ENCODE measurements around the gene SPTBN4.
"Not testable (repeated sequence)": the region's sequence is repeated elsewhere in the genome, so short reads cannot be mapped to it uniquely, and the experiment has no call there.

SPTBN4 gene

DNA sequence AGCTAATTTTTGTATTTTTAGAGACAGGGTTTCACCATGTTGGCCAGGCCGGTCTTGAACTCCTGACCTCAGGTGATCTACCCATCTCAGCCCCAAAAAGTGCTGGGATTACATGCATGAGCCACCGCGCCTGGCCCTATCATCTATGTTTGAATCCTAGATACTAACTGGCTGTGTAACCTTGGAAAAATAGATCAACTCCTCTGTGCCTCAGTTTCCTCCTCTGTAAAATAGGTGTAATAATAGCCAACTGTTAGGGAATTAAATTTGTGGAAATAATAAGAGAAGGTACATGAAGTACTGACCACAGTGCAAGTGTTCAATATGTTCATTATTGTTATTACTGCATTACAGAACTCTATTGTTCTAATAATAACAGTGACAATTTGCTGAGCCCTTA lies 4.3 kb downstream of the SPTBN4 start:
- Histone ChIP-seq H3K36me3 (ENCODE audit: control insufficient read depth, insufficient read depth, low read length) (no peaks in the 10 kb centered on the region), H3K27me3 (ENCODE audit: control insufficient read depth, insufficient read depth, low read length) (peaks cover 27% of the 10 kb centered on the region), H3K9me3 (ENCODE audit: control insufficient read depth, insufficient read depth, low read length) (no peaks in the 10 kb centered on the region), H3K4me1 (ENCODE audit: control insufficient read depth, insufficient read depth, low read length) (peaks cover 1% of the 10 kb centered on the region), H3K9ac (ENCODE audit: low read depth, low read length) (no peak overlapping the region), H3K4me3 (ENCODE audit: low read depth, low read length) (no peak overlapping the region)

DNA sequence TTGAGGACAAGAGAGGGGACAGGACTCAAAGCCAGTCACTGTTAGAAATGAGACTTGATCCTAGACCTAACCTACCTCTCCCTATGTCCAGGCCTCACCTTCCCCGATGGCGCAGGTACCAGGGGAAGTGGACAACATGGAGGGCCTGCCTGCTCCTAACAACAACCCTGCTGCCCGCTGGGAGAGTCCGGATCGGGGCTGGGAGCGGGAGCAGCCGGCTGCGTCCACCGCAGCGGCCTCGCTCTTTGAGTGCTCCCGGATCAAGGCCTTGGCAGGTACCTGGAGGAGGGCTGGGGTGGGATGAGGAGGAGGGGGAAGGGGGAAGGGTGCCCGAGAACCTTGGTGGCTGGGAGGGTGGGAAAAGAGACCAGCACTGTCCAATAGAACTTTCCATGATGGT lies 5.7 kb downstream of the SPTBN4 start:
- peaks cover 16% of the 10 kb centered on the region for H3K27me3 ChIP-seq (ENCODE audit: control insufficient read depth, insufficient read depth, low read length)
- H3K9ac ChIP-seq (ENCODE audit: low read depth, low read length) = no peak overlapping the region
- H3K9me3 ChIP-seq (ENCODE audit: control insufficient read depth, insufficient read depth, low read length) = no peaks in the 10 kb centered on the region
- no peaks in the 10 kb centered on the region for H3K36me3 ChIP-seq (ENCODE audit: control insufficient read depth, insufficient read depth, low read length)
- H3K4me3 ChIP-seq (ENCODE audit: low read depth, low read length) = no peak overlapping the region
- H3K4me1 ChIP-seq (ENCODE audit: control insufficient read depth, insufficient read depth, low read length) = no peaks in the 10 kb centered on the region

DNA sequence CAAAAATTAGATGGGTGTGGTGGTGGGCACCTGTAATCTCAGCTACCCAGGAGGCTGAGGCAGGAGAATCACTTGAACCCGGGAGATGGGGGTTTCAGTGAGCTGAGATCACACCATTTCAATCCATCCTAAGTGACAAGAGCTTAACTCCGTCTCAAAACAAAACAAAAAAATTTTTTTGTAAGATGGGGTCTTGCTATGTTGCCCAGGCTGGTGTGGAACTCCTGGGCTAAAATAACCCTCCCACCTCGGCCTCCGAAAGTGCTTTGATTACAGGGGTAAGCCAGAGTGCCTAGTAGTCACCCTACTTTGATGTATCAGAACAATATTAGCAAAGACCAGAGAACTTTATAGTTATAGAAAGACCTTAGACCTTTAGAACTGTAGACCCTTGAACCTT lies 7.9 kb downstream of the SPTBN4 start:
- no peaks in the 10 kb centered on the region for H3K4me1 ChIP-seq (ENCODE audit: control insufficient read depth, insufficient read depth, low read length)
- H3K36me3 ChIP-seq (ENCODE audit: control insufficient read depth, insufficient read depth, low read length) = no peaks in the 10 kb centered on the region
- H3K9me3 ChIP-seq (ENCODE audit: control insufficient read depth, insufficient read depth, low read length) = no peaks in the 10 kb centered on the region
- H3K27me3 ChIP-seq (ENCODE audit: control insufficient read depth, insufficient read depth, low read length) = no peaks in the 10 kb centered on the region
- H3K4me3 ChIP-seq (ENCODE audit: low read depth, low read length) = no peak overlapping the region
- H3K9ac ChIP-seq (ENCODE audit: low read depth, low read length) = no peak overlapping the region

DNA sequence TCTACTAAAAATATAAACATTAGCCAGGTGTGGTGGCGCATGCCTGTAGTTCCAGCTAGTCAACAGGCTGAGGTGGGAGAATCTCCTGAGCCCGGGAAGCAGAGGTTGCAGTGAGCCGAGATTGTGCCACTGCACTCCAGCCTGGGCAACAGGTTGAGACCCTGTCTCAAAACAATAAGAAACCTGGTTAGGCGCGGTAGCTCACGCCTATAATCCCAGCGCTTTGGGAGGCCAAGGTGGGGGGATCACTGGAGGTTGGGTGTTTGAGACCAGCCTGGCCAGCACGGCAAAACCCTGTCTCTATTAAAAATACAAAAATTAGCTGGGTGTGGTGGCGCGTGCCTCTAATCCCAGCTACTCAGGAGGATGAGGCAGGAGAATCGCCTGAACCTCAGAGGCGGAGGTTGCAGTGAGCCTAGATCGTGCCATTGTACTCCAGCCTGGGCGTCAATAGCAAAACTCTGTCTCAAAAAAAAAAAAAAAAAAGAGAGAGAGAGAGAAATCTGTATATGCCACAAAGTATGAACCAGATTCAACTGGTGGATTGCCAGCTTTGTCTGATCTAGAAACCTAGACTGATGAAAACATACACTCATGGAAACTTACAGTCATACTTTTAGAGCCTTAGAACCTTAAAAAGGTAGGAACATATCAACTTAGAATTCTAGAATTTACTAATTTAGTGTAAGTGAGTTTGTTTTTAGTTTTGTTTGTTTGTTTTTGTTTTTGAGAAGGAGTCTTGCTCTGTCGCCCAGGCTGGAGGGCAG lies 9.3 kb downstream of the SPTBN4 start:
- not testable (repeated sequence) for H3K9me3 ChIP-seq (ENCODE audit: control insufficient read depth, insufficient read depth, low read length); H3K9ac ChIP-seq (ENCODE audit: low read depth, low read length); H3K36me3 ChIP-seq (ENCODE audit: control insufficient read depth, insufficient read depth, low read length); H3K4me3 ChIP-seq (ENCODE audit: low read depth, low read length); H3K27me3 ChIP-seq (ENCODE audit: control insufficient read depth, insufficient read depth, low read length); H3K4me1 ChIP-seq (ENCODE audit: control insufficient read depth, insufficient read depth, low read length)

DNA sequence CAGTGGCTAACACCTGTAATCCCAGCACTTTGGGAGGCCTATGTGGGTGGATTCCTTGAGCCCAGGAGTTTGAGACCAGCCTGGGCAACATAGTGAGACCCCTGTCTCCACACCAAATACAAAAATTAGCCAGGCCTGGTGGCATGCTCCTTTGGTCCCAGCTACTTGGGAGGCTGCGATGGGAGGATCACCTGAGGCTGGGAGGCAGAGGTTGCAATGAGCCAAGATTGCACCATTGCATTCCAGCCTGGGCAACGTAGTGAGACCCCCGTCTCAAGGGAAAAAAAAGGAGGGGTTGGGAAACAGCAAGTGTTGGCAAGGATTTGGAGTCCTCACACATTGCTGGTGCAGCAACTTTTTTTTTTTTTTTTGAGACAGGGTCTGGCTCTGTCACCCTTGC lies 19.2 kb downstream of the SPTBN4 start:
- no peak overlapping the region for H3K4me3 ChIP-seq (ENCODE audit: low read depth, low read length)
- H3K9me3 ChIP-seq (ENCODE audit: control insufficient read depth, insufficient read depth, low read length) = no peaks in the 10 kb centered on the region
- peaks cover 2% of the 10 kb centered on the region for H3K27me3 ChIP-seq (ENCODE audit: control insufficient read depth, insufficient read depth, low read length)
- H3K36me3 ChIP-seq (ENCODE audit: control insufficient read depth, insufficient read depth, low read length) = no peaks in the 10 kb centered on the region
- H3K9ac ChIP-seq (ENCODE audit: low read depth, low read length) = no peak overlapping the region
- H3K4me1 ChIP-seq (ENCODE audit: control insufficient read depth, insufficient read depth, low read length) = no peaks in the 10 kb centered on the region

DNA sequence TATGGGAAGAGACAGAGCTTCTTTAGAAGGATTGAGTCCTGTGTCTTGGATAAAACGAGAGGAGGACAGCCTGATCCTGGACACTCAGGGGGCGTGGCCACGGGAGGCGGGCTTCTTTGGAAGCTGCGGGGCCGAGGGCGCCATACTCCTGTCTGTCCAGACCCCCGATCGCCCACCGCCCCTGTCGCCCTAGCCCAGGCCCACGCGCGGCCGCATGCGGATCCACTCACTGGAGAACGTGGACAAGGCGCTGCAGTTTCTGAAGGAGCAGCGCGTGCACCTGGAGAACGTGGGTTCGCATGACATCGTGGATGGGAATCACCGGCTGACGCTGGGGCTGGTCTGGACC lies 23.1 kb downstream of the SPTBN4 start:
- no peak overlapping the region for H3K4me3 ChIP-seq (ENCODE audit: low read depth, low read length)
- H3K9ac ChIP-seq (ENCODE audit: low read depth, low read length) = no peak overlapping the region
- H3K36me3 ChIP-seq (ENCODE audit: control insufficient read depth, insufficient read depth, low read length) = no peaks in the 10 kb centered on the region
- H3K9me3 ChIP-seq (ENCODE audit: control insufficient read depth, insufficient read depth, low read length) = no peaks in the 10 kb centered on the region
- H3K4me1 ChIP-seq (ENCODE audit: control insufficient read depth, insufficient read depth, low read length) = no peaks in the 10 kb centered on the region
- peaks cover 9% of the 10 kb centered on the region for H3K27me3 ChIP-seq (ENCODE audit: control insufficient read depth, insufficient read depth, low read length)

DNA sequence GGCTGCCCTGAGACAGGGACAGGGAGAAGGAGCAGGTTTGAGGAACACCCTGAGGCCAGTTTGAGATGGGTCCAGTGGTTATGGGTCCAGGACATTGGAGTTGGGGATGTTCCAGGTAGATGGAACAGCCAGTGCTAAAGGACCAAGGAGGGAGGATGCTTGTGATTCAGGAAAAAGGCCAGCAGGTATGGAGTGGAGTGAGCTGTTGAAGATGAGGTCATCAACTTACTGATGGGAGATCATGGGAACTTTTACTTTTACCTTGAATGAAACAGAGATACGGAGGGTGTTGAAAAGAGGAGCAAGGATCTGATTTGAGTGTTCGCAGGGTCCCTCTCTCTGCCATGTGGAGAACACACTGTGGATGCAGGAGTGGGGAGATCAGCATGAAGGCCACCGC lies 25.5 kb downstream of the SPTBN4 start:
- Histone ChIP-seq H3K9me3 (ENCODE audit: control insufficient read depth, insufficient read depth, low read length) (no peaks in the 10 kb centered on the region), H3K27me3 (ENCODE audit: control insufficient read depth, insufficient read depth, low read length) (peaks cover 7% of the 10 kb centered on the region), H3K9ac (ENCODE audit: low read depth, low read length) (no peak overlapping the region), H3K4me3 (ENCODE audit: low read depth, low read length) (no peak overlapping the region), H3K36me3 (ENCODE audit: control insufficient read depth, insufficient read depth, low read length) (no peaks in the 10 kb centered on the region), H3K4me1 (ENCODE audit: control insufficient read depth, insufficient read depth, low read length) (no peaks in the 10 kb centered on the region)

DNA sequence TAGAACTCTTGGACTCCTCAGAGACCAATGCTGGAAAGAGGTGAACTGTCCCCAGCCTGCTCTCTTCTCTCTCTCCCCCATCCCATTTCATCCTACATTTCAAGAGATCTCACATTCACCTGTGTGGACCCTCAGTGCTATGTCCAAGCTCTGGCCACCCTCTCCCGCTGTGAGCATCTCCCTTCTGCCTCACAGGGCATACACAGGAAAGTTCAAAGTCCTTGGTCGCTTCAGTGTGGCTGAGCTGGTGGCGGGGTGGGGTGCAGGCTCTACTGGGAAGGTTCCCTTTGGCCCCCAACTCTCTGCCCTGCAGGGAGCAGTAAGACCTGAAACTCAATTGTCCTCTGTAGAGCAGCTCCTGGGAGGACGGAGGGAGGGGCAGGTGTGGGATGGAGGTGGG lies 27.0 kb downstream of the SPTBN4 start:
- Histone ChIP-seq H3K9me3 (ENCODE audit: control insufficient read depth, insufficient read depth, low read length) (no peaks in the 10 kb centered on the region), H3K4me1 (ENCODE audit: control insufficient read depth, insufficient read depth, low read length) (no peaks in the 10 kb centered on the region), H3K9ac (ENCODE audit: low read depth, low read length) (no peak overlapping the region), H3K27me3 (ENCODE audit: control insufficient read depth, insufficient read depth, low read length) (peaks cover 7% of the 10 kb centered on the region), H3K36me3 (ENCODE audit: control insufficient read depth, insufficient read depth, low read length) (no peaks in the 10 kb centered on the region), H3K4me3 (ENCODE audit: low read depth, low read length) (no peak overlapping the region)

DNA sequence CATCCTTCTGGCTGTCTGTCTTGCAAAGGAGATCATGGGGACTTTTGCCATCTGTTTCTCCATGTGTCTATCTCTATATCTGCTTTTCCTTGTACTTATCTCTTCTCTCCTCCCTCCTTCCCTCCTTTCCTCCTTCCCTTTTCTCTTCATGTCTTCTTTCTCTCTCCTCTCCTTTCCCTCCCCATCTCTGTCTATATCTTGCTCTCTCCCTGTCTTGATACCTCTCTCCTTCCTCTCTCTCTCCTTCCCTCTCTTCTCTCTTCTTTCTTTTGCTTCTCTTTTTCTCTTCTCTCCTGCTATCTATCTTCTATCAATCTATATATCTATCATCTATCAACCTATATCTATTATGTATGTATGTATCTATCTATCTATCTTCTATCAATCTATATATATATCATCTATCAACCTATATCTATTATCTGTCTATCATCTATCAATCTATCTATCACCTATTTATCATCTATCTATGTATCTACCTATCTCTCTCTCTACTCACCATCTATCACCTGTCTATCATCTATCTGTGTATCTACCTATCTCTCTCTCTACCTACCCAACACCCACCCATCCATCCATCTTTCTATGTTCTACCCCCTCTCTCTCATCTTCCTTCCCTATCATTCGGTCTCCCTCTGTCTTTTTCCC lies 27.5 kb downstream of the SPTBN4 start:
- no peaks in the 10 kb centered on the region for H3K36me3 ChIP-seq (ENCODE audit: control insufficient read depth, insufficient read depth, low read length)
- no peak overlapping the region for H3K4me3 ChIP-seq (ENCODE audit: low read depth, low read length)
- H3K9me3 ChIP-seq (ENCODE audit: control insufficient read depth, insufficient read depth, low read length) = no peaks in the 10 kb centered on the region
- peaks cover 7% of the 10 kb centered on the region for H3K27me3 ChIP-seq (ENCODE audit: control insufficient read depth, insufficient read depth, low read length)
- no peaks in the 10 kb centered on the region for H3K4me1 ChIP-seq (ENCODE audit: control insufficient read depth, insufficient read depth, low read length)
- H3K9ac ChIP-seq (ENCODE audit: low read depth, low read length) = no peak overlapping the region

DNA sequence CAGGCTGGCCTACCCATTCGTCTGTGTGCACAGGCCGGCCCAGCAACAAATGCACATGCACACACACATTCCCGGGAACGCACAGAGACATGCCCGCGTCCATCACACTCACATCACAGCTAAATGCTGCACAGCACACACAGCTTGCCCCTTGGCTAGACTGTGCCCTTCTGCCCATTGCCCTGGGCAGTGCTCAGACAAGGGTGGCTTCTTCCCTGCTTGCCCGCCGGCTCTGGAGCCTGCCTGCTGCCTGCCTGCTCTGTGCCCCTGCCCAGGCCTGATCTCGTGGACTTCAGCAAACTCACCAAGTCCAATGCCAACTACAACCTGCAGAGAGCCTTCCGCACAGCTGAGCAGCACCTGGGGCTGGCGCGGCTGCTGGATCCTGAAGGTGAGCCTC lies 30.4 kb downstream of the SPTBN4 start:
- no peaks in the 10 kb centered on the region for H3K9me3 ChIP-seq (ENCODE audit: control insufficient read depth, insufficient read depth, low read length)
- H3K27me3 ChIP-seq (ENCODE audit: control insufficient read depth, insufficient read depth, low read length) = peaks cover 7% of the 10 kb centered on the region
- H3K4me3 ChIP-seq (ENCODE audit: low read depth, low read length) = no peak overlapping the region
- H3K4me1 ChIP-seq (ENCODE audit: control insufficient read depth, insufficient read depth, low read length) = no peaks in the 10 kb centered on the region
- H3K9ac ChIP-seq (ENCODE audit: low read depth, low read length) = no peak overlapping the region
- H3K36me3 ChIP-seq (ENCODE audit: control insufficient read depth, insufficient read depth, low read length) = no peaks in the 10 kb centered on the region

DNA sequence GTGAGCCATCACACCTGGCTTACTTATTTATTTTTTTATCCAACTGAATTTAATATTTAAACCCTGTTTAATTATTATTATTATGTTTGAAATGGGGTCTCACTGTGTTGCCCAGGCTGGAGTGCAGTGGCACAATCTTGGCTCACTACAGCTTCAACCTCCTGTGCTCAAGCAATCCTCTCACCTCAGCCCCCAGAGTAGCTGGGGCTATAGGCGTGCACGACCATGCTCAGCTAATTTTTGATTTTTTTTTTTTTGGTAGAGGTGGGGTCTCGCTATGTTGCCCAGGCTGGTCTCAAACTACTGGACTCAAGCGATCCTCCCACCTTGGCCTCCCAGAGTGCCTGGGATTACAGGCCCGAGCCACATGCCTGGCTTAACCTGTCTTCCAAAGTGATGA lies 32.5 kb downstream of the SPTBN4 start:
- no peaks in the 10 kb centered on the region for H3K36me3 ChIP-seq (ENCODE audit: control insufficient read depth, insufficient read depth, low read length)
- peaks cover 2% of the 10 kb centered on the region for H3K27me3 ChIP-seq (ENCODE audit: control insufficient read depth, insufficient read depth, low read length)
- no peaks in the 10 kb centered on the region for H3K9me3 ChIP-seq (ENCODE audit: control insufficient read depth, insufficient read depth, low read length)
- no peaks in the 10 kb centered on the region for H3K4me1 ChIP-seq (ENCODE audit: control insufficient read depth, insufficient read depth, low read length)
- H3K4me3 ChIP-seq (ENCODE audit: low read depth, low read length) = no peak overlapping the region
- H3K9ac ChIP-seq (ENCODE audit: low read depth, low read length) = no peak overlapping the region

DNA sequence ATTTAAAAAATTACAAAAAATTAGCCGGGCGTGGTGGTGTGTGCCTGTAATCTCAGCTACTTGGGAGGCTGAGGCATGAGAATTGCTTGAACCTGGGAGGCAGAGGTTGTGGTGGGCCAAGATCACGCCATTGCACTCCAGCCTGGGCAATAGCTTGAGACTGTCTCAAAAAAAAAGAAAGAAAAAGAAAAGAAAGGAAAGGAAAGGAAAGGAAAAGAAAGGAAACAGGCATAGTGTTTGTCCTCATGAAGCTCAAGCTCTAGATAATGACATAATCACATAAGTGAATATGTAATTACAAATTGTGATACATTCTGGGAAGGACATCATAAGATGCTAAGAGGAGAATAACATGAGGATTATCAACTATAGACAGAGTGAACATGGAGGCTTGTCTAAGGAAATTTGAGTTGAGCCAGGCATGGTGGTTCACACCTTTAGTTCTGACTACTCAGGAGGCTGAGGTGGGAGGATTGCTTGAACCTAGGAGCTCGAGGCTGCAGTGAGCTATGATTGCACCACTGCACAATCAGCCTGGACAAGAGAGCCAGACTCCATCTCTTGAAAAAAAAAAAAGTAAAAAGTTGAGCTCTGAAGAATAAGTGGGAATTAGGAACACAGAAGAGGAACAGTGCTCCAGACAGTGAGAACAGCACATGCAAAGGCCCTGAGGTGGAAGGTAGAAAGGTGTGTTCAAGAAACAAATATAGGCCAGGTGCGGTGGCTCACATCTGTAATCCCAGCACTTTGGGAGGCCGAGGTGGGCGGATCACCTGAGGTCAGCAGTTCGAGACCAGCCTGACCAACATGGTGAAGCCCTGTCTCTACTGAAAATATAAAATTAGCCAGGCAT lies 34.1 kb downstream of the SPTBN4 start:
- H3K36me3 ChIP-seq (ENCODE audit: control insufficient read depth, insufficient read depth, low read length); H3K9ac ChIP-seq (ENCODE audit: low read depth, low read length); H3K27me3 ChIP-seq (ENCODE audit: control insufficient read depth, insufficient read depth, low read length); H3K9me3 ChIP-seq (ENCODE audit: control insufficient read depth, insufficient read depth, low read length); H3K4me1 ChIP-seq (ENCODE audit: control insufficient read depth, insufficient read depth, low read length); H3K4me3 ChIP-seq (ENCODE audit: low read depth, low read length): not testable (repeated sequence)

Data from iPS-15b (cell line).